Pancreas (tissue), 10 donors: Measurements from ENCODE around the gene C11orf71. TPM values are rescaled to one million over a fixed set of nuclear protein-coding genes. Genes with fewer than 3 reads are reported as not detected.

Source experiments
- ATAC-seq, 4 donors: fragments of 200-7000 bp; cut with Tn5 transposase; one replicate each; pipeline versions ENCODE4 v1.8.0 to v1.9.1; 2020; ENCODE audit warnings: mild to moderate bottlenecking in 4 of 4, moderate library complexity in 4 of 4
- DNase-seq, 6 donors: peaks; one replicate each; pipeline ENCODE4 v3.0.0-alpha.2; 2020
- FAIRE-seq: peaks from 2 replicates; lab custom pipeline; 2012; peaks lifted over from hg19 to GRCh38; lab: Jason Lieb, UNC
- H3K27ac ChIP-seq, 4 donors: fragments of 200-600 bp; sonication (generic); 1 replicate in 3 of 4; 2 replicates in 1 of 4; pipeline versions ENCODE4 v1.5.0 to v1.8.0; 2020
- H3K27me3 ChIP-seq, 4 donors: fragments of 200-600 bp; one replicate each; pipeline ENCODE4 v1.8.0; 2021
- H3K36me3 ChIP-seq, 3 donors: fragments of 200-600 bp; sonication (generic) in 1 of 3; one replicate each; pipeline versions ENCODE4 v1.5.0 to v1.8.0; 2020 to 2021
- H3K4me1 ChIP-seq, 3 donors: fragments of 200-600 bp; one replicate each; pipeline ENCODE4 v1.8.0; 2021
- H3K4me3 ChIP-seq, 4 donors: fragments of 200-600 bp; sonication (generic) in 2 of 4; one replicate each; pipeline versions ENCODE4 v1.5.0 to v1.8.0; 2020 to 2021
- H3K9me3 ChIP-seq, 4 donors: fragments of 200-600 bp; one replicate each; pipeline ENCODE4 v1.8.0; 2021
- CTCF ChIP-seq, 4 donors: fragments of 200-600 bp; sonication (generic) in 3 of 4; IDR thresholded peaks; one replicate each; pipeline versions ENCODE4 v1.5.0 to v1.8.0; 2021; ENCODE audit warnings: antibody characterized with exemption in 4 of 4
- WGBS, 2 donors: extraction: QIAGEN DNeasy Blood & Tissue Kit; methylation state at CpG; one replicate each; pipeline ENCODE4 v1.1.7; 2013; 5-methylcytosine and 5-hydroxymethylcytosine counted together
- intact Hi-C, 3 donors: fragments of 100-400 bp; cut with DNase I; formaldehyde crosslinking; loops; one replicate each; pipeline versions ENCODE4 v1.11.1 to v1.14.2; 2022
- polyA plus RNA-seq, 2 donors: library from polyadenylated mRNA; stranded (reverse); fragments of 200-250 nt; gene quantifications; one replicate each; pipeline ENCODE4 v1.2.3, GENCODE V29; 2013
- total RNA-seq, 6 donors: library from RNA; stranded (reverse); fragmentation: NEBNext Ultra II Directional in 4 of 6; extraction: Animal tissue kit (Norgen Biotek cat#: 25700) in 4 of 6; gene quantifications; one replicate each; pipeline versions ENCODE4 v1.2.1 to v1.2.4, GENCODE V29; 2021 to 2023
- donor health status: healthy with polysubstance abuse.
- donor health status: DM: no; HTN: no; CAD: no; lungs with moderate emphysema.
- donor health status: DM: no; HTN: no; CAD: no.
- donor health status: control.
- donor health status: control.
- donor health status: Bipolar disorder and iron deficiency.
- donor health status: DM: yes; HTN: yes; CAD: no.
- donor health status: DM: no; HTN: no; CAD: no.
- donor health status: DM: no; HTN: no; CAD: no.
- donor health status: DM: yes; HTN: yes; CAD: no.

Gene C11orf71
- total and polyA plus RNA-seq, 8 donors: 4.7 to 11.3 (median 5.6) TPM

GRCh38 chr11:114367244-114367957, 32.9 kb downstream of the C11orf71 start:
- 52 to 59% methylated on average over 9 of the region's 9 CpGs for WGBS, 2 donors
- H3K4me1 ChIP-seq: no peaks in the 10 kb centered on the region
- no peak for TF ChIP-seq CTCF (IDR thresholded peaks at IDR 0.05)
- no peak for DNase-seq
- peaks cover 0 to 7% (median 1%) of the 10 kb centered on the region in 4 donors for H3K27me3 ChIP-seq
- intact Hi-C loops: no loop called here
- no peak overlapping the region for H3K27ac ChIP-seq
- H3K4me3 ChIP-seq: no peak overlapping the region
- H3K9me3 ChIP-seq: no peaks in the 10 kb centered on the region
- no peaks in the 10 kb centered on the region for H3K36me3 ChIP-seq
- FAIRE-seq: no peak
- ATAC-seq: no peak

GRCh38 chr11:114366331-114367243, 33.7 kb downstream of the C11orf71 start:
- H3K4me3 ChIP-seq: no peak overlapping the region
- ATAC-seq (no peak), DNase-seq (no peak), FAIRE-seq (no peak)
- intact Hi-C loops: no loop called here
- WGBS, 2 donors: 73 to 77% methylated on average over 13 of the region's 13 CpGs
- no peak overlapping the region for H3K27ac ChIP-seq
- TF ChIP-seq CTCF (IDR thresholded peaks at IDR 0.05): no peak
- no peaks in the 10 kb centered on the region for H3K36me3 ChIP-seq
- H3K9me3 ChIP-seq: no peaks in the 10 kb centered on the region
- no peaks in the 10 kb centered on the region for H3K4me1 ChIP-seq
- H3K27me3 ChIP-seq: peaks cover 0 to 7% (median 1%) of the 10 kb centered on the region in 4 donors

- Histone ChIP-seq H3K27ac (no peak overlapping the region), H3K4me3 (no peak overlapping the region), H3K27me3 (peaks cover 0 to 2% (median 0%) of the 10 kb centered on the region in 4 donors), H3K9me3 (no peaks in the 10 kb centered on the region), H3K4me1 (no peaks in the 10 kb centered on the region), H3K36me3 (no peaks in the 10 kb centered on the region)
- WGBS, 2 donors: 41 to 48% methylated on average over 3 of the region's 3 CpGs
- ATAC-seq (no peak), DNase-seq (no peak), FAIRE-seq (no peak)
- intact Hi-C loops: no loop called here
- no peak for TF ChIP-seq CTCF (IDR thresholded peaks at IDR 0.05)
These were observed 37.4 kb downstream of the C11orf71 start for GRCh38 chr11:114362958-114363357.

- FAIRE-seq (no peak), DNase-seq (no peak), ATAC-seq (no peak)
- H3K9me3 ChIP-seq: no peaks in the 10 kb centered on the region
- H3K27ac ChIP-seq: no peak overlapping the region
- intact Hi-C loops: no loop called here
- TF ChIP-seq CTCF (IDR thresholded peaks at IDR 0.05): no peak
- no peaks in the 10 kb centered on the region for H3K27me3 ChIP-seq
- H3K4me1 ChIP-seq: no peaks in the 10 kb centered on the region
- 70 to 82% methylated on average over 4 of the region's 4 CpGs for WGBS, 2 donors
- H3K36me3 ChIP-seq: no peaks in the 10 kb centered on the region
- H3K4me3 ChIP-seq: no peak overlapping the region
These were observed 38.0 kb downstream of the C11orf71 start for GRCh38 chr11:114362326-114362725.
